Loucy (cell line): Measurements from ENCODE around the gene EPB41L5.
"Not testable (repeated sequence)": the region's sequence is repeated elsewhere in the genome, so short reads cannot be mapped to it uniquely, and the experiment has no call there.

Experiments used
- CTCF ChIP-seq: fragments of 200-600 bp; sonication (generic); conservative IDR thresholded peaks from 2 replicates; pipeline ENCODE4 v1.5.1; 2014; ENCODE audit warnings: mild to moderate bottlenecking, antibody characterized with exemption, low read length
- EZH2phosphoT487 ChIP-seq: fragments of 200-600 bp; IDR thresholded peaks from 2 replicates; pipeline ENCODE4 v1.6.1; 2018; ENCODE audit warnings: antibody characterized with exemption, mild to moderate bottlenecking, moderate library complexity, borderline replicate concordance

- TF ChIP-seq CTCF, EZH2phosphoT487: not testable (repeated sequence)
Observed at GRCh38 chr2:120121337-120121736, 108.5 kb downstream of the EPB41L5 start.
